Dedifferentiated amniotic fluid mesenchymal stem cell (primary cell): ENCODE results near the gene ADGRL1.

Source experiments
- DNase-seq: peaks from one replicate; pipeline ENCODE4 v3.0.0-alpha.2; 2016; ENCODE audit errors: extremely low spot score

Gene ADGRL1

GRCh38 chr19:14112809-14113385, 93.1 kb downstream of the ADGRL1 start:
- no peak for DNase-seq

- DNase-seq = no peak
Measured at GRCh38 chr19:14112051-14112808, 93.7 kb downstream of the ADGRL1 start.

- DNase-seq = no peak
Measured at GRCh38 chr19:14111486-14111885, 94.5 kb downstream of the ADGRL1 start.

- DNase-seq = no peak
Measured at GRCh38 chr19:14110650-14111049, 95.3 kb downstream of the ADGRL1 start.

GRCh38 chr19:14107581-14108461, 98.1 kb downstream of the ADGRL1 start:
- DNase-seq = no peak

- DNase-seq = no peak
Measured at GRCh38 chr19:14106840-14107239, 99.1 kb downstream of the ADGRL1 start.

- no peak for DNase-seq
Measured at GRCh38 chr19:14105680-14106079, 100.3 kb downstream of the ADGRL1 start.

- DNase-seq = no peak
Measured at GRCh38 chr19:14103310-14103709, 102.7 kb downstream of the ADGRL1 start.

GRCh38 chr19:14102756-14103155, 103.2 kb downstream of the ADGRL1 start:
- DNase-seq = no peak

- DNase-seq = no peak
Measured at GRCh38 chr19:14102102-14102696, 103.8 kb downstream of the ADGRL1 start.

GRCh38 chr19:14101003-14101545, 104.9 kb downstream of the ADGRL1 start:
- DNase-seq = no peak
